HepG2 (cell line): ENCODE data around the gene HTATIP2. TPM values are rescaled to one million over a fixed set of nuclear protein-coding genes. Genes with fewer than 3 reads are reported as not detected.

Source experiments
- ATAC-seq: fragments of 200-7000 bp; cut with Tn5 transposase; 3 replicates; pipeline ENCODE4 v1.9.1; 2020; ENCODE audit warnings: mild to moderate bottlenecking, moderate library complexity
- BruUV-seq: library from RNA; stranded (reverse); fragments of 400-500 nt; replicated peaks from 2 replicates; lab custom pipeline; 2021; lab: Mats Ljungman, UMichigan
- CTCF ChIA-PET: fragments of 300-600 bp; formaldehyde crosslinking; extraction: SDS; loops from one replicate; lab custom pipeline; 2021; ENCODE audit warnings: low total read pairs, inconsistent platforms, low intra/inter-chr PET ratio; lab: Yijun Ruan, JAX
- POLR2A ChIA-PET: fragments of 350-600 bp; sonication (Branson Sonifier 250); formaldehyde crosslinking; loops from one replicate; lab custom pipeline; 2020; ENCODE audit warnings: antibody characterized with exemption, inconsistent platforms; lab: Yijun Ruan, JAX
- DNase-seq: peaks from one replicate; pipeline ENCODE4 v3.0.0-alpha.2; 2015; ENCODE audit warnings: low spot score
- FAIRE-seq: peaks from 3 replicates; lab custom pipeline; 2011; peaks lifted over from hg19 to GRCh38; lab: Jason Lieb, UNC
- H2AFZ ChIP-seq: one replicate; pipeline ENCODE4 v1.6.1; 2011; ENCODE audit warnings: low read length, inconsistent platforms
- H3K27ac ChIP-seq: fragments of 300-600 bp; 3 replicates; pipeline ENCODE4 v1.8.0; 2011; ENCODE audit warnings: mixed run types, mild to moderate bottlenecking, mixed read lengths, low read length, inconsistent platforms; ENCODE audit not compliant: insufficient read depth; ENCODE audit errors: extremely low read length
- H3K27me3 ChIP-seq, 2 experiments: fragments of 200-600 bp in 1 of 2; 2 replicates in 1 of 2; 3 replicates in 1 of 2; pipeline versions ENCODE4 v1.6.0 to v1.8.0; 2011; ENCODE audit warnings: low read length in 2 of 2, mild to moderate bottlenecking in 2 of 2, moderate library complexity in 2 of 2, inconsistent platforms in 1 of 2; ENCODE audit not compliant: insufficient read depth in 2 of 2, control insufficient read depth in 1 of 2
- H3K36me3 ChIP-seq, 2 experiments: fragments of 200-600 bp in 1 of 2; replicated peaks in 1 of 2; 2 replicates in 1 of 2; 3 replicates in 1 of 2; pipeline versions ENCODE4 v1.5.1 to v1.8.0; 2011; ENCODE audit warnings: low read length in 2 of 2, inconsistent platforms in 1 of 2; ENCODE audit not compliant: insufficient read depth in 2 of 2, control insufficient read depth in 1 of 2
- H3K4me1 ChIP-seq: 2 replicates; pipeline ENCODE4 v1.5.1; 2012; ENCODE audit warnings: low read length, inconsistent platforms; ENCODE audit not compliant: insufficient read depth
- H3K4me2 ChIP-seq: 2 replicates; pipeline ENCODE4 v1.6.0; 2011; ENCODE audit warnings: low read depth, low read length, inconsistent platforms
- H3K4me3 ChIP-seq, 3 experiments: fragments of 200-600 bp in 1 of 3; sonication (generic), shearing (Covaris generic) in 1 of 3; replicated peaks in 1 of 3; 2 replicates each; pipeline ENCODE4 v1.5.1; 2011 to 2016; ENCODE audit warnings: low read length in 3 of 3, inconsistent platforms in 2 of 3, low read depth in 2 of 3, mild to moderate bottlenecking in 2 of 3, control low read depth in 1 of 3, mixed read lengths in 1 of 3; ENCODE audit not compliant: insufficient read depth in 1 of 3
- H3K79me2 ChIP-seq: one replicate; pipeline ENCODE4 v1.6.1; 2011; ENCODE audit warnings: low read length, inconsistent platforms; ENCODE audit not compliant: insufficient read depth
- H3K9ac ChIP-seq: 2 replicates; pipeline ENCODE4 v1.6.0; 2011; ENCODE audit warnings: mild to moderate bottlenecking, low read depth, low read length, inconsistent platforms; ENCODE audit not compliant: insufficient read depth
- H3K9me3 ChIP-seq: 2 replicates; pipeline ENCODE4 v1.5.1; 2012; ENCODE audit warnings: mild to moderate bottlenecking, low read length
- H4K20me1 ChIP-seq: 2 replicates; pipeline ENCODE4 v1.6.0; 2011; ENCODE audit warnings: inconsistent platforms, mild to moderate bottlenecking, low read length, moderate library complexity; ENCODE audit not compliant: insufficient read depth
- CCDC6 ChIP-seq: sonication (generic); formaldehyde crosslinking; IDR thresholded peaks from 2 replicates; pipeline ENCODE4 v1.8.1; 2022; ENCODE audit warnings: mild to moderate bottlenecking, missing genetic modification reagents, moderate library complexity
- ERF ChIP-seq: IDR thresholded peaks from 2 replicates; pipeline ENCODE4 v1.6.1; 2018; ENCODE audit warnings: missing biosample characterization, missing genetic modification reagents
- FOXA3 ChIP-seq: IDR thresholded peaks from 2 replicates; pipeline ENCODE4 v1.6.1; 2016; ENCODE audit warnings: missing genetic modification reagents, missing compliant biosample characterization
- HNRNPH1 ChIP-seq: fragments of 200-400 bp; formaldehyde crosslinking; optimal IDR thresholded peaks from 2 replicates; pipeline ENCODE3; 2017; ENCODE audit warnings: mild to moderate bottlenecking, low read depth, low read length
- RAD21 ChIP-seq: fragments of 450-650 bp; formaldehyde crosslinking; IDR thresholded peaks from 2 replicates; pipeline ENCODE4 v1.5.0; 2020; ENCODE audit warnings: mild to moderate bottlenecking
- SNAPC4 ChIP-seq: sonication (generic); formaldehyde crosslinking; IDR thresholded peaks from 2 replicates; pipeline ENCODE4 v1.4.0; 2020; ENCODE audit warnings: mild to moderate bottlenecking, missing genetic modification reagents
- STAG1 ChIP-seq: sonication (generic); formaldehyde crosslinking; IDR thresholded peaks from 2 replicates; pipeline ENCODE4 v1.4.0; 2020; ENCODE audit warnings: missing genetic modification reagents
- ZBTB7A ChIP-seq: sonication (generic); formaldehyde crosslinking; IDR thresholded peaks from 2 replicates; pipeline ENCODE4 v1.8.0; 2022; ENCODE audit warnings: mild to moderate bottlenecking, missing genetic modification reagents
- ZNF33A ChIP-seq: sonication (generic); formaldehyde crosslinking; IDR thresholded peaks from 2 replicates; pipeline ENCODE4 v1.5.1; 2020; ENCODE audit warnings: missing genetic modification reagents, mild to moderate bottlenecking, moderate library complexity, borderline replicate concordance
- ZNF446 ChIP-seq: sonication (generic); formaldehyde crosslinking; IDR thresholded peaks from 2 replicates; pipeline ENCODE4 v1.5.0; 2020; ENCODE audit warnings: mild to moderate bottlenecking, missing genetic modification reagents
- ZNF792 ChIP-seq: IDR thresholded peaks from 2 replicates; pipeline ENCODE4 v1.6.1; 2016
- WGBS: methylation state at CpG from one replicate; pipeline ENCODE4 v1.1.6; 2017; ENCODE audit warnings: low lambda C conversion rate; 5-methylcytosine and 5-hydroxymethylcytosine counted together
- in situ Hi-C: cut with HindIII; loops from 2 replicates; pipeline ENCODE4 v1.10.0; 2017; ENCODE audit warnings: low pct_unique_long_range_greater_than_20kb; ENCODE audit not compliant: extremely low pct_ligation_motif_present
- intact Hi-C: fragments of 100-400 bp; cut with micrococcal nuclease; formaldehyde crosslinking; loops from one replicate; pipeline ENCODE4 v1.10.0; 2022; ENCODE audit not compliant: unreplicated experiment
- polyA plus RNA-seq, 8 experiments: library from polyadenylated mRNA; depleted of rRNA in 3 of 8; stranded (reverse) in 7 of 8; unstranded in 1 of 8; fragments of >200 nt; fragmentation: Illumina TruSeq in 4 of 8; extraction: Trizol in 4 of 8; gene quantifications; 2 replicates each; pipeline versions ENCODE4 v1.2.1 to v1.2.3, GENCODE V29; 2011 to 2016; ENCODE audit warnings: low read depth in 4 of 8, missing spikeins in 1 of 8, mixed read lengths in 1 of 8; ENCODE audit not compliant: insufficient read depth in 1 of 8
- total RNA-seq, 5 experiments: library from RNA; depleted of rRNA; stranded (reverse); fragments of >200 nt; fragmentation: Illumina TruSeq; extraction: Trizol; gene quantifications; 2 replicates each; pipeline ENCODE4 v1.2.3, GENCODE V29; 2016; ENCODE audit warnings: low read depth in 1 of 5

HTATIP2 gene
- total and polyA plus RNA-seq, 2 of the 13 experiments (the other 11 are each of a cell fraction or from before 2014, with no cell fraction given), result not detected

- in situ Hi-C loops (no loop called here), intact Hi-C loops (no loop called here)
- H3K79me2 ChIP-seq, result no peaks in the 10 kb centered on the region
- no peak overlapping the region for H3K4me2 ChIP-seq
- ChIA-PET CTCF (no interaction called here), POLR2A (no interaction called here)
- no peaks in the 10 kb centered on the region for H3K9me3 ChIP-seq
- H3K27me3 ChIP-seq, result no peaks in the 10 kb centered on the region; a peak in 1 of 5 replicates
- FAIRE-seq (no peak), DNase-seq (no peak), ATAC-seq (no peak)
- BruUV-seq, result no TSS peak
- no peaks in the 10 kb centered on the region for H3K4me1 ChIP-seq
- no peaks in the 10 kb centered on the region for H3K36me3 ChIP-seq
- no peak overlapping the region for H2AFZ ChIP-seq
- TF ChIP-seq ZNF792 (CRISPR knock-in tag) (no peak), ZBTB7A (no peak), ZNF446 (CRISPR knock-in tag) (no peak)
- H3K4me3 ChIP-seq, result no peak overlapping the region
- no peak overlapping the region for H3K27ac ChIP-seq
- H3K9ac ChIP-seq, result no peak overlapping the region
- H4K20me1 ChIP-seq, result no peaks in the 10 kb centered on the region
- WGBS, result 0% methylated on average over 1 of the region's 1 CpG
Measured at GRCh38 chr11:20336056-20336455, 27.5 kb upstream of the HTATIP2 start.

- FAIRE-seq, result peak; percentile 44
- H2AFZ ChIP-seq, result no peak overlapping the region
- in situ Hi-C loops (no loop called here), intact Hi-C loops (loop anchor here (1.0 kb wide), 2 partner anchors 93 to 209 kb away; no protein-coding TSS in a partner anchor)
- no peaks in the 10 kb centered on the region for H4K20me1 ChIP-seq
- ChIA-PET POLR2A (no interaction called here), CTCF (interaction anchor here (1.1 to 1.6 kb wide), 2 partner anchors 94 to 399 kb away, joined by 3 to 8 read pairs; no protein-coding TSS in a partner anchor)
- H3K9me3 ChIP-seq, result no peaks in the 10 kb centered on the region
- no peak overlapping the region for H3K9ac ChIP-seq
- ATAC-seq, result peak; percentile 87
- H3K4me2 ChIP-seq, result no peak overlapping the region
- H3K4me3 ChIP-seq, result no peak overlapping the region
- no peaks in the 10 kb centered on the region for H3K79me2 ChIP-seq
- BruUV-seq, result no TSS peak
- H3K36me3 ChIP-seq, result no peaks in the 10 kb centered on the region
- peak; percentile 18 for DNase-seq
- H3K27me3 ChIP-seq, result no peaks in the 10 kb centered on the region; a peak in 2 of 5 replicates
- H3K4me1 ChIP-seq, result peaks cover 6% of the 10 kb centered on the region; the same call in 1 of the 2 replicates
- no peak overlapping the region for H3K27ac ChIP-seq
- 17% methylated on average over 9 of the region's 9 CpGs for whole genome bisulfite sequencing
- no peak for TF ChIP-seq ERF (CRISPR knock-in tag)
- TF ChIP-seq SNAPC4 (CRISPR knock-in tag), result no peak
- TF ChIP-seq HNRNPH1, result no peak
- peak; percentile 28; the same call in 1 of the 2 replicates for TF ChIP-seq RAD21 (CRISPR knock-in tag)
- peak; percentile 60 for TF ChIP-seq STAG1 (CRISPR knock-in tag)
- no peak for TF ChIP-seq ZNF33A (CRISPR knock-in tag)
- TF ChIP-seq CCDC6 (CRISPR knock-in tag), result no peak
- TF ChIP-seq FOXA3 (CRISPR knock-in tag), result no peak
Measured at GRCh38 chr11:20337526-20338154, 25.9 kb upstream of the HTATIP2 start.
